ENCODE measurements around the gene PUS10.

PUS10 gene

GRCh38 chr2:60972889-60973656, 45.0 kb downstream of the PUS10 start:
- no peak for DNase-seq (ENCODE audit: low spot score)

GRCh38 chr2:60966507-60967405, 51.3 kb downstream of the PUS10 start:
- no peak for DNase-seq (ENCODE audit: low spot score)

GRCh38 chr2:60965499-60965785, 52.6 kb downstream of the PUS10 start:
- no peak for DNase-seq (ENCODE audit: low spot score)

GRCh38 chr2:60964651-60965498, 53.2 kb downstream of the PUS10 start:
- peak; percentile 57 for DNase-seq (ENCODE audit: low spot score)

- DNase-seq (ENCODE audit: low spot score), result no peak
Measured at GRCh38 chr2:60963190-60963589, 54.9 kb downstream of the PUS10 start.

- no peak for DNase-seq (ENCODE audit: low spot score)
Measured at GRCh38 chr2:60962528-60962927, 55.5 kb downstream of the PUS10 start.

GRCh38 chr2:60961457-60961856, 56.6 kb downstream of the PUS10 start:
- DNase-seq (ENCODE audit: low spot score), result no peak

- DNase-seq (ENCODE audit: low spot score), result no peak
Measured at GRCh38 chr2:60960706-60961105, 57.3 kb downstream of the PUS10 start.

GRCh38 chr2:60959501-60959900, 58.6 kb downstream of the PUS10 start:
- DNase-seq (ENCODE audit: low spot score), result no peak

GRCh38 chr2:60958800-60959199, 59.3 kb downstream of the PUS10 start:
- no peak for DNase-seq (ENCODE audit: low spot score)

- DNase-seq (ENCODE audit: low spot score), result no peak
Measured at GRCh38 chr2:60958361-60958760, 59.7 kb downstream of the PUS10 start.

- no peak for DNase-seq (ENCODE audit: low spot score)
Measured at GRCh38 chr2:60957643-60958042, 60.4 kb downstream of the PUS10 start.

GRCh38 chr2:60957224-60957623, 60.8 kb downstream of the PUS10 start:
- DNase-seq (ENCODE audit: low spot score), result no peak

- DNase-seq (ENCODE audit: low spot score), result peak; percentile 50
Measured at GRCh38 chr2:60954139-60954538, 63.9 kb downstream of the PUS10 start.

- DNase-seq (ENCODE audit: low spot score), result peak; percentile 45
Measured at GRCh38 chr2:60948926-60949579, 69.0 kb downstream of the PUS10 start.

- DNase-seq (ENCODE audit: low spot score), result no peak
Measured at GRCh38 chr2:60948161-60948560, 69.9 kb downstream of the PUS10 start.

GRCh38 chr2:60947056-60947455, 71.0 kb downstream of the PUS10 start:
- DNase-seq (ENCODE audit: low spot score), result no peak

GRCh38 chr2:60945341-60945740, 72.7 kb downstream of the PUS10 start:
- DNase-seq (ENCODE audit: low spot score), result no peak

GRCh38 chr2:60939622-60940021, 78.4 kb downstream of the PUS10 start:
- DNase-seq (ENCODE audit: low spot score), result no peak

GRCh38 chr2:60938301-60938700, 79.8 kb downstream of the PUS10 start:
- DNase-seq (ENCODE audit: low spot score), result no peak

- no peak for DNase-seq (ENCODE audit: low spot score)
Measured at GRCh38 chr2:60936757-60937156, 81.3 kb downstream of the PUS10 start.

- no peak for DNase-seq (ENCODE audit: low spot score)
Measured at GRCh38 chr2:60934165-60934722, 83.8 kb downstream of the PUS10 start.
